IPS-11a (cell line): ENCODE measurements around the gene RHBDD3.
A peak's percentile ranks its signal among the peaks of the same experiment; 100 is the strongest.

ENCODE experiments used
- H3K4me3 ChIP-seq: one replicate; pipeline ENCODE4 v1.5.1; 2013; ENCODE audit warnings: low read depth, low read length, control low read depth

The RHBDD3 gene

GRCh38 chr22:29306175-29306834, 38.5 kb upstream of the RHBDD3 start, which contains the start of gene GAS2L1:
Gene GAS2L1 (plus strand): TSS chr22:29306650. CDS start chr22:29308106, 1,456 bp downstream.
- H3K4me3 ChIP-seq, result peak within 1 kb of the TSS; percentile 47

GRCh38 chr22:29305836-29306174, 38.0 kb upstream of the RHBDD3 start:
- no peak overlapping the region for H3K4me3 ChIP-seq

DNA sequence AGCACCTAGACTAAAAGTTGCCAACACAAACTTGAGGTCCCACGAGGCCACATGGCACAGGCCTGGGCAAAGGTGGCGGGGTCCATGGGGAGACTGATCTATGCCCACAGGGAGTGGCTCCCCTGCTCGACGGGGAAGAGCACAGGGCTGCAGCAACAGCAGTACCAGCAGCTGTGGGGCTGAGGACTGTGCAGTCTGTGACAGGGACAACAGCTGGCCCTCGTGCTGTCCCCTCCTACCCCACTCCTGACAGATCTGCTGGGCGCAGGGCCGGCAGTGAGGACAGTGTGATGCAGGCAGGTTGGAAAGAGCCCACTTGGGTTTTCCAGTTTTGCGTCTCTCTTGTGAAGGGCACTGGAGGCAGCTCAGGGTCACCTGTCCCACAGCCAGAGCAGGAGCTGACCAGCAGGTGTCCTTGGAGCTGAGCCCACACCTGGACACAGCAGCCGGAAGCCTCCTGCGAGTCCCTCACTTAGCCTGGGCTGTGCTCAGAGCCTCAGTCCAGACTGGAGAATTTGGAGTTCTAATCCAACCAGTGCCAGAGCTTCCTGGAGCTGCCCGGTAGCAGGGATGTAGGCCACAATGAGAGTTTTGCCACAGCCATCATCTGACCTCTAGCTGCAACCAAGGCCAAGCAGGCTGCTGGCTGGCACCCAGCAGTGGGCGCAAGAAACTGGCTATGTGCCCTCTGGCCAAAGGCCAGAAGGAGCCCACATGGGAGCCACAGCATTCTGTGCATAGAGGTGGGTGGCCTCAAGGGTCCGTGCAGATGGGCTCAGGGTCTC, 35.1 kb upstream of the RHBDD3 start:
- H3K4me3 ChIP-seq, result no peak overlapping the region

- H3K4me3 ChIP-seq, result no peak overlapping the region
Measured at GRCh38 chr22:29302402-29302680, 34.6 kb upstream of the RHBDD3 start.

DNA sequence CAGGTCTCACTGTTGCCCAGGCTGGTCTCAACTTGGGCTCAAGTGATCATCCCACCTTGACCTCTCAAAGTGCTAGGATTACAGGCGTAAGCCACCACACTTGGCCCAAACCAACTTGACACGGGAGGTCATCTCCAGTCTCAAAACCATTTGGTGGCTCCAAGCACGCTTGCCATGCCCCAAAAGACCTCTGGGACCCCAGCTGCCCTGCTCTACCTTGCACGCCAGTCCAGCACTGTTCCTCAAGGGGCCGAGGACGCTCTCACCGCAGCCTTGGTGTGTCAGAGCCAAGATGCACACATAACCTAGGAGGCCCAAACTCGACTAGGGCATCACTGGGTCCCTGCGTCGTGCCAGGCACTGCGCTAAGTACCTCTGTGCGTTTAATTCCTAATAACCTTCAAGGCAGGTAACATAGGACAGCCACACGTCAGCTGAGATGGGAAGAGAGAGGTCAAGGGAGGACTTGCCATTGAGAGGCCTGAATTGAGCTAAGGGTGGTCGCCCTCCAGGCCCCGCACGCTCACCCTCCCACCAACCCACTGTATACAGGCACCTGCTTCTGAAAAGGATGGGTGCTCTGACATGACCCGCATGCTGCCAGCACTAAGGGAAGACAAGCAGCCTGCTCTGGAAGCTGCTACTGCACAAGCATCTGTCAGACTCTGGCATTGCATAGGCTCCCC, 34.1 kb upstream of the RHBDD3 start:
- no peak overlapping the region for H3K4me3 ChIP-seq

DNA sequence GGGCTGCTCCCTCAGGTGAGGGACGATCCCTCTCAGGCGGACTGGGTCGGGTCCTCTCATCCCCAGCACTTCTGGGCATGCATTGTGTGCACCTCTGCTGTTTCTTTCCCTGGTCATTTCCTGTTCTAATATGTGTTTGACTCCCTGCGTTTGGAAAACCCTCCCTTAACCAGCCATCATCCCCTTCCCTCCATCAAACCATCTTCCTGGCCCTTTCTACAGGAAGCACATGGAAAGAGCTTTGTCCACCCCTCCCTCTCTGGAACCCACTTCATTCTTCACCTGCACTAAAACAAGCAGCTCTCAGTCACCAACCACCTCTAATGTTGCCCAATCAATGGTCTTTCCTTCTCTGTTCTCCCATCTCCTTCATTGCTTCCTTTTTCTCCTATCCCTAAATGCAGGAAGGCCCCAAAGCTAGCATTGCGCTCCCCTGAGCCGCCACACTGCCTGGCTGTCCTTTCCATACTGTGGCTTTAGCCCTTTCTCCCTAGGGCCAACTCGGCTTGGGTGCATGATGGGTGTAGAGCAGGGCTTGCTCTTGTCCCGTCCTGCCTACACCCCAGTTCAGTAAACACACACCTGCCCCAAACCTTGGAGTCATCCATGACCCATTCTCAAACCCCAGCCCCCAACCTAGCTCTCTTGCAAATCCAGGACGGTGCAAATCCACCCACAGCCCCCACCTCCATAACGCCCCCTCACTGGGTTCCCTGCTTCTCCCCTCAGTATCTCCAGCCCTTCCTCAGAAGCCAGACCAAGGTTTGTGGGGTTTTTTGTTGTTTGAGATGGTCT, 33.2 kb upstream of the RHBDD3 start:
- no peak overlapping the region for H3K4me3 ChIP-seq

GRCh38 chr22:29300467-29300806, 32.7 kb upstream of the RHBDD3 start:
- H3K4me3 ChIP-seq, result no peak overlapping the region

- no peak overlapping the region for H3K4me3 ChIP-seq
Measured at GRCh38 chr22:29299136-29299900, 31.5 kb upstream of the RHBDD3 start.

GRCh38 chr22:29298641-29299040, 30.9 kb upstream of the RHBDD3 start:
- H3K4me3 ChIP-seq, result no peak overlapping the region

GRCh38 chr22:29292379-29292778, 24.6 kb upstream of the RHBDD3 start:
- H3K4me3 ChIP-seq, result no peak overlapping the region

DNA sequence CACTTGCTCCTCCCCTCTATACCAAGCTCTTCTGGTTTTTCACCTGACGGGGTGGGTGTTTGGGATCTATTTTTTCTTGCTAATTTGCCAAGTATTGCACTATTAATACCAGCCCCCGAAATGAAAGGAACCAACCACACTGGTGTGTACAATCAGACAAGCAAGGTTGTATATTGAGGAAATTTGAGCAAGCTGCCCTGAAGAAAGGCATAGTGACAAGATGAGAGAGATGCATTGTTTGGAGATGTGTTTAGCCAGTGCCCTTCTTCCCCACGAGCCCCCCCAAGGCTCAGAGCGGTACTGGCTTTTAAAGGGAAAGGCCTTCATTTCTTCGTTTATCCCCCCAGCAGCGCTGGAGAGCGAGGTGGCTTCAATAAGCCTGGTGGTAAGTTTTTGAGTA, 23.4 kb upstream of the RHBDD3 start:
- no peak overlapping the region for H3K4me3 ChIP-seq

DNA sequence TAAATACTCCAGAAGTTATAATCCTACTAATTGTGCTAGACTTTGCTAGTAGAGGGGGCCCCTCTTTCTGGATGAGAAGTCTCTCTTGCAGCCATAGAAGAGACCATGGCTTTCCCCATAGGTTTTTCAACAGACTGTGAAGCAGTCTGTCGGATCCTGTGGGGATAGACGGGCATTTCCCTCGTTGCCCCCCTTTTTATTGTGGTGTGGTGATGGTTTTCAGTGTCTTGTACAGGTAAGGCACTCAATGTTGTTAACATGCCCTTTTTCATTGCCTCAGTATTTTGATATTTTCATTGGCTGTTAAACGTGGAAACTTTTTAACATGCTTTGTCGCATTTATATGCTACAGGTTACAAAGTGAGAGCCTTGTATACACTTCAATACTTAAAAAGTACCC, 22.3 kb upstream of the RHBDD3 start:
- no peak overlapping the region for H3K4me3 ChIP-seq

- H3K4me3 ChIP-seq, result no peak overlapping the region
Measured at GRCh38 chr22:29288837-29289236, 21.1 kb upstream of the RHBDD3 start.

DNA sequence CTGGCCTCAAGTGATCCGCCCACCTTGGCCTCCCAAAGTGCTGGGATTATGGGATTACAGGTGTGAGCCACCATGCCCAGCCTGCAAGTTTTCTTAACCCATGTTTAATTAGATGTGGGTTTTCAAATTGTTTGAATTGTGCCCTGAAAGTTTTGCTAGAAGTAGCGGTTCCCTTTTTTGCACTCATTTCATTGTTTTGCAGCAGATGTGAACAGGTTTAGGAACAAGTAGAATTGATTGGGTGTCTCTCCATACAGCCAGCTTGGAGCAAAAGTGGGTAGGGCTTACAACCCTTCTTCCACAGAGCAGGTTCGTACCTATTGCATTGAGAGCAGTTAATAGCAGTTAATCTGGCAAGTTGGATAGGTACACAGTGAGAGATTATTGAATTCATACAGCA, 16.4 kb upstream of the RHBDD3 start:
- H3K4me3 ChIP-seq, result no peak overlapping the region

DNA sequence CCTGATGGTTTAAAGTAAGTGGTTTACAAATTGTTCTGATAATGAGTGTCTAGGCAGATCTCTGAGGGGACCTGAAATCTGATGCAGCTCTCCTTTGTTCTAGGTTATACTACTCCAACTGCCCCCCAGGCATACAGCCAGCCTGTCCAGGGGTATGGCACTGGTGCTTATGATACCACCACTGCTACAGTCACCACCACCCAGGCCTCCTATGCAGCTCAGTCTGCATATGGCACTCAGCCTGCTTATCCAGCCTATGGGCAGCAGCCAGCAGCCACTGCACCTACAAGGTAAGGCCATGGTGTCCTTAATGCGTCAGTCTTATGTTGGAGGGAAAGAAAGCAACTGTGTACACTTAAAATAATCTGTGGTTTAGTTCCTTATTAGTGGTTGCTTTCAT, 10.1 kb upstream of the RHBDD3 start:
- no peak overlapping the region for H3K4me3 ChIP-seq

DNA sequence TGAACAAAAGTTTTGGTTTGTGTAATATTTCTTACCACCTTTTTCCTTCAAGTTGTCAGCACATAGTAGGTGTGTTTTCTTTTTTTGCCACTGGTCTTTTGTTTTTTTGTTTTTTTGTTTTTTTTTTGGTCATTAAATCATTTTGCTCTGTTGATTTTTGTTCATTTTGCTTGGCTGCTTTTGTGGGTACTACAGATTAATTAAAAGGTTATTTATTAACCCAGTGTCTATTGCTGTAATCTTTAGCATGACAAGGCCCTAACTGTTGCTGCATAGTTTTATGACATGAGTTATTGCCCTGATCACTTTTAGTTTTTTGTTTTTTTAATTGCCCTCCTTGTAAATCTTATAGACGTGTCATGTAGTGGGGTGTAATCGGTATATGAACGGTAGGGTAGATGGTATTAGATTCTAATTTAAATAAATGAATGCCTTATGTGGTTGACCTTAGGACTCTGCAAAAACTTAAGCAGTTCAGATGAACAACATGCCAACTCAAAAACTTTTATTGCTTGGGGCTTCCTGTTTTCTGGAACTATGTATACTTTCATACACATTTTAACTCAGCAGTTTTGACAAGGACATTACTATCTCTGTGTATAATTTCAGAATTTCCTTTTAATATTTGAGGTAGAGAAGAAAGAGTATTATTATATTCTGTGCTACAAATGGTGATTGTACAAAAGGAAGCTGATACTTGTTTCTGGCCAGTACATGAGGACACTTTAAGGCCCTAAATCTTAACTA, 8.2 kb upstream of the RHBDD3 start:
- H3K4me3 ChIP-seq, result no peak overlapping the region

DNA sequence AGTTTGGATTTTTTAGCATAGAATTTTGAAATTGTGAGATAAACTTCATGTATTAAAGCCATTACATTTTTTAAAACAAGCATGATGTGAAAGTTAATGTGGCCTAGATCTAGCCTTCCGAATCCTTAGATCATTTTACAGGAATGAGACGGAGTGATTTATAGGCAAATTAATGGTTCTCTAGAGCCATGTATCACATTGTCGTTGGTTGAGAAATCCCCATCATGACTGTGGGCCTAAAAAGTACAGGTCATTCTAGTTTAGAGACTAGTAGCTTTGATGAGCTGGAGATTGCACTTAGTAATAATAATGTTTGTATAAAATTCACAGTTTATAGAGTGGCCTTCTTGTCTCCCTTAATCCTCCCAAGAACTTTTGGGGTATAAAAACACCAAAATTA, 7.4 kb upstream of the RHBDD3 start:
- no peak overlapping the region for H3K4me3 ChIP-seq

GRCh38 chr22:29272624-29273023, 4.8 kb upstream of the RHBDD3 start:
- H3K4me3 ChIP-seq, result no peak overlapping the region

DNA sequence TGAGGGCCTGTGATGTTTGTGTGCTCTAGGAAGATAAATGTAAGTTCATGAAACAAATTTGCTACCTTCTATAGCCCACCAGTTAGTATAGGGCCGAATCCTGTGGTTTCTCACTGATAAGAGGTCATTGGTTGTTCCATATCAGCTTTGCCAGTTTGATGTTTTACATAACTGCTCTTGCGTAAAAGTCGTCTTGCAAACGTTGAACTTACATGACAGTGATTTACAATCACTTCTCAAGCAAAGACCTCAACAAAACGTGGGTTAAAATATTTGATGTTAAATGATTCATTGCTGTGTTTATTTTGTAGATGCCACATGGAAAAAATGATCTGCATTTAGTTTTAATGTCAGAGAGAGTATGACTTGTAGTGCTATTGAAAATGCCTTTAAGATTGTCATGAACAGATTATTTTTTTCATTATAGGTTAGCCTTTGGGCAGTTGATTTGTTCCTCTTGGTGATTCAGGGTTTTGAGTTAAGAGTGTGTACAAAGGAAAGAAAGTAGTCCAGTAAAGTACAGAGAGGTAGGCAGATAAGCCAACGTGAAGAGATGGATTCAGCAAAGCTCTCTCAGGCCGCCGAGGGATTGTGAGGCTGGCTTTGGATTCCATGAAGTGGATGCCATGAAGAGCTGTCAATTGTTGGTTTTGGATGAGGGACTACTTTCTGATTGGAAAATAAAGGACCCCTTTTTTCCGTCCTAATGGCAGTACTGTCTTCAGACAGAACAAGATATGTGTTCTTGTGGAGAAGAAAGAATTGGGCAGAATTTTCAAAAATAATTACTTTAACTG, 2.9 kb upstream of the RHBDD3 start:
- peak overlapping the region; percentile 1 for H3K4me3 ChIP-seq
